HAP-1 (cell line): ENCODE results near the gene TNS3.

Source experiments
- DNase-seq, 2 experiments: peaks; one replicate each; pipeline ENCODE4 v3.0.0-alpha.2; 2016 to 2020; ENCODE audit warnings: low spot score in 2 of 2
- H3K27me3 ChIP-seq: fragments of 250-450 bp; sonication (Bioruptor Pico); 2 replicates; pipeline ENCODE4 v1.5.1; 2020; ENCODE audit warnings: low read depth, mild to moderate bottlenecking, moderate library complexity
- H3K36me3 ChIP-seq: fragments of 250-450 bp; sonication (Bioruptor Pico); replicated peaks from 2 replicates; pipeline ENCODE4 v1.5.1; 2020; ENCODE audit warnings: mild to moderate bottlenecking
- H3K4me1 ChIP-seq: fragments of 250-450 bp; sonication (Bioruptor Pico); 2 replicates; pipeline ENCODE4 v1.5.1; 2020; ENCODE audit warnings: mild to moderate bottlenecking
- H3K4me3 ChIP-seq: fragments of 250-450 bp; sonication (Bioruptor Pico); 2 replicates; pipeline ENCODE4 v1.5.1; 2020; ENCODE audit warnings: mild to moderate bottlenecking, moderate library complexity
- H3K9me3 ChIP-seq: fragments of 250-450 bp; sonication (Bioruptor Pico); 2 replicates; pipeline ENCODE4 v1.5.1; 2020; ENCODE audit warnings: mild to moderate bottlenecking, moderate library complexity
- in situ Hi-C: fragments of 300-500 bp; cut with MboI; formaldehyde crosslinking; loops from 3 replicates; pipeline ENCODE4 v1.14.3; 2020; ENCODE audit warnings: low sequenced_read_pairs, inconsistent platforms, mixed read lengths

TNS3 gene

GRCh38 chr7:47415318-47416212 is 166.3 kb downstream of the TNS3 start:
- in situ Hi-C loops, result no loop called here
- H3K4me1 ChIP-seq, result no peaks in the 10 kb centered on the region

DNA sequence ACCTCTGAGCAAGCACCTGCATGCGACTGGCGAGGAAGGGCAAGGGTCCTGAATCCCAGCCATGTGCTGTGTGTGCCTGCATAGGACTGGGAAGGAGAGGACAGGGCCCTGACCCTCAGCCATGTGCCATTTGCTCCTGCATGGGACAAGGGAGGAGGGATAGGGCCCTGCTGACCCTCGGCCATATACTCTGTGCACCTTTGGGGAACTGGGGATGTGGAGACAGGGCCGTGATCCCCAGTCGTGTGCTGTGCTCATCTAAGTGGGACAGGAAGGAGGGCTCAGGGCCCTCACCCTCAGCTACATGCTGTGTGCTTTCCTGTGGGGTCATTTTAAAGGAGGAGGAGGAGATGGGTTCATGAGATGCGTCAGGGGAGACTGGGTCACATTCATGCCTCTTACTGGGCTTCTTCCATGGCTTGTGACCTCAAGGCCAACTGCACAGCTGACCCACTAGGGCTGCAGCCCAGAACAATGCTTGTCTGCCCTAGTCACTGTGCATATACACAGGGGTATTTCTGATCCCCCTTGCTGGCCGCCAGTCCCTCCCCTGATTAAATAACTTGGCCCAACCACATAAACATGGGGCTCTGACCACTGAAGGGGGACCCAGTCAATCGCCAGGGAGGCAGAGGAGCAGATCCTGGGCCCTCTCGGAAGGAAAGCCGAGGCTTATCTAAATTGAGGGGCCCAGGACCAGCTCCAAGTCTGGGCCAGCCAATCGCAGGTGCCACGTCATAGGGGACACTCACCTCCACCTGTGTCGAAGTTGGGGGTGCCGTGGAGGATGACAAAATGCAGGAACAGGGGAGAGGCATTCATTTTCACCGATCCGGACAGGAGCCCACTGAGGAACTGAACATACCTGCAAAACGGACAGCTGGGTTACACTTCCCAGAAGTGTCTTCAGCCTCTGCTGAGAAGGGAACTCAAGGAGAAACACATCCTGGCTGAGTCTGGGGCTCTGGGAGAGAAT is 167.3 kb downstream of the TNS3 start:
- Histone ChIP-seq H3K27me3 (no peaks in the 10 kb centered on the region), H3K4me3 (no peak overlapping the region), H3K4me1 (no peaks in the 10 kb centered on the region), H3K36me3 (peaks cover 37% of the 10 kb centered on the region), H3K9me3 (no peaks in the 10 kb centered on the region)
- no peak for DNase-seq
- in situ Hi-C loops, result no loop called here

More at GRCh38 chr7:47415318-47416212, 166.3 kb downstream of the TNS3 start:
- Histone ChIP-seq H3K9me3 (no peaks in the 10 kb centered on the region; the same call in 1 of the 2 replicates), H3K4me3 (no peak overlapping the region), H3K36me3 (peaks cover 38% of the 10 kb centered on the region), H3K27me3 (no peaks in the 10 kb centered on the region)
- no peak for DNase-seq

DNA sequence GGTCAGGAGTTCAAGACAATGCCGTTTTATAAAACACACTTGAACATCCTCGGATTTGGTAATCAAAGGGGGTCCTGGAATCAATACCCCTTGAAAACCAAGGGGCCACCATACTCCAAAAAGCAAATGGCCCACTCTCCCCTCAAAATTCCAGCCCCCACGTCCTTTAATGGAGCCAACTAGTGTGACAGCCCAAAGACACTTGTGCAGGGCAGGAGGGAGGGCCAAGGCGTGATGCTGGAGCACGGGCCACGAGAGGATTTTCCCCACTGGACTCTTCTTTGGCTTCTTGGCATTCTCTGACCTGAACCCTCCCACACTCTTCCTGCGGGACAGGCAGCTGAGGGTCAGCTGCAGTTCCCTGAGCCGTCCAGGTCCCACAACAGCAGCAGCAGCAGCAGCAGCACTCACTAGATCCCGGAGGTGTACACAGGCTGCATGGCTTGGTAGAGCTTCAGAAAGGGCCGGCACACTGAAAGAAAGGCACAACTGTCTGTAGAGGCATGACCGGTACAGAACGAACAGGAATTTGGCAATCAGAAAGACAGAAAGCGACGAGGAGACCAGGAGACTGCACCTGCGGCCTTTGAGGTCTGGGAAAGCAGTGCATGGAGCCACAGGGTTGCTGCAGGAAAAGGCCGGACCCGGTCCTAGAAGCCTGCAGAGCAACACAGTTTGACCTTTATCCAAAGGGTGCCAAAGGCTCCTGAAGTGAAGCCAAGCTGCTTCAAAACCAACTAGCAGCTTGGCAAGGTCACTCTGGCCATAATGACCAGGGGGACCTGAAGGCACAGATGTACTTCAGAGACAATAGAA is 168.2 kb downstream of the TNS3 start:
- H3K9me3 ChIP-seq, result no peaks in the 10 kb centered on the region
- H3K36me3 ChIP-seq, result peaks cover 37% of the 10 kb centered on the region
- no peak for DNase-seq
- no peaks in the 10 kb centered on the region for H3K4me1 ChIP-seq
- in situ Hi-C loops, result no loop called here
- no peaks in the 10 kb centered on the region for H3K27me3 ChIP-seq
- H3K4me3 ChIP-seq, result no peak overlapping the region

DNA sequence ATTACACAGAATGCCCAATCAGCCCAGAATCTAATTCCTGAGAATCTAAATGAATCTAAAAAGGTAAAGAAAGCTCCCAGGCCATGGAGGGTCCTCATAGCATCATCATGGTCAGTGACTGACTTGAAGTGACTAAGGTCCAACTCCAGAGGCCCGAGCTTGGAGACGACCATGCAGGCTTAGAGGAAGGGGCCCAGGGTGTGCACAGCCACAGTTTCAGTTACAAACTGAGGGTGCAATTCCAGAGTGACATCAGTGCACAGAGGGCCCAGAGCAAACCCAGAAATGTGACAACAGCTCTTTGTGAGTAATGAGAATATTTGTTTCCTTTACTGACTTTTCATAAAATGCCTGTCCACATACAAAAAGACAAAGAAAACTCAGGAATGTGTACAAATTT is 170.0 kb downstream of the TNS3 start:
- no peak for DNase-seq
- H3K4me3 ChIP-seq, result no peak overlapping the region
- H3K27me3 ChIP-seq, result no peaks in the 10 kb centered on the region
- in situ Hi-C loops, result no loop called here
- peaks cover 33% of the 10 kb centered on the region for H3K36me3 ChIP-seq
- no peaks in the 10 kb centered on the region for H3K9me3 ChIP-seq
- H3K4me1 ChIP-seq, result no peaks in the 10 kb centered on the region

DNA sequence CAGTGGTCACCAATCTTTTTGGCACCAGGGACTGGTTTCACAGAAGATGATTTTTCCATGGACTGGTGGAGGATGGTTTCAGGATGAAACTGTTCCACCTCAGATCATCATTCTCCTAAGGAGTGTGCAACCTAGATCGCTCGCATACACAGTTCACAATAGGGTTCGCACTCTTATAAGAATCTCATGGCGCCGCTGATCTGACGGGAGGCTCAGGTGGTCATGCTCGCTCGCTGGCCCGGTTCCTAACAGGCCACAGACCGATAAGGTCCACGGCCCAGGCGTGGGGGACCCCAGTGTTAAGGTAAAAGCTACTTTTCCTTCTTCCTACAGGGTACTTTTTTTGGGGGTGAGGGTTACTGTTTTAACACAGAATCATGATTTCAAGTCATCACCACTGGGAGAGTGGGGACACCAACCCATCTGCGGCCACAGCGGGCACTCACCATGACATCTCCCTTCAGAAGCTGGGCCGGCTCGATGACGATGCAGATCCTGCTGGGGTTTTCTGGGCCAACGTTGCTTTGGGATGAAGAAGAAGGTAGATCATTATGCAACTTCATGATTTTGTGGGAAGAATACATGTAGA is 170.5 kb downstream of the TNS3 start:
- no peak for DNase-seq
- in situ Hi-C loops, result no loop called here
- no peaks in the 10 kb centered on the region for H3K9me3 ChIP-seq

GRCh38 chr7:47408675-47409074 is 173.2 kb downstream of the TNS3 start:
- H3K4me3 ChIP-seq, result no peak overlapping the region
- H3K27me3 ChIP-seq, result no peaks in the 10 kb centered on the region
- in situ Hi-C loops, result no loop called here
- H3K4me1 ChIP-seq, result no peaks in the 10 kb centered on the region
- H3K36me3 ChIP-seq, result peaks cover 36% of the 10 kb centered on the region
- no peaks in the 10 kb centered on the region for H3K9me3 ChIP-seq
- DNase-seq, result no peak

More for the DNA sequence above, 170.5 kb downstream of the TNS3 start:
- Histone ChIP-seq H3K36me3 (peaks cover 32% of the 10 kb centered on the region), H3K27me3 (no peaks in the 10 kb centered on the region), H3K4me1 (no peaks in the 10 kb centered on the region), H3K4me3 (no peak overlapping the region)

DNA sequence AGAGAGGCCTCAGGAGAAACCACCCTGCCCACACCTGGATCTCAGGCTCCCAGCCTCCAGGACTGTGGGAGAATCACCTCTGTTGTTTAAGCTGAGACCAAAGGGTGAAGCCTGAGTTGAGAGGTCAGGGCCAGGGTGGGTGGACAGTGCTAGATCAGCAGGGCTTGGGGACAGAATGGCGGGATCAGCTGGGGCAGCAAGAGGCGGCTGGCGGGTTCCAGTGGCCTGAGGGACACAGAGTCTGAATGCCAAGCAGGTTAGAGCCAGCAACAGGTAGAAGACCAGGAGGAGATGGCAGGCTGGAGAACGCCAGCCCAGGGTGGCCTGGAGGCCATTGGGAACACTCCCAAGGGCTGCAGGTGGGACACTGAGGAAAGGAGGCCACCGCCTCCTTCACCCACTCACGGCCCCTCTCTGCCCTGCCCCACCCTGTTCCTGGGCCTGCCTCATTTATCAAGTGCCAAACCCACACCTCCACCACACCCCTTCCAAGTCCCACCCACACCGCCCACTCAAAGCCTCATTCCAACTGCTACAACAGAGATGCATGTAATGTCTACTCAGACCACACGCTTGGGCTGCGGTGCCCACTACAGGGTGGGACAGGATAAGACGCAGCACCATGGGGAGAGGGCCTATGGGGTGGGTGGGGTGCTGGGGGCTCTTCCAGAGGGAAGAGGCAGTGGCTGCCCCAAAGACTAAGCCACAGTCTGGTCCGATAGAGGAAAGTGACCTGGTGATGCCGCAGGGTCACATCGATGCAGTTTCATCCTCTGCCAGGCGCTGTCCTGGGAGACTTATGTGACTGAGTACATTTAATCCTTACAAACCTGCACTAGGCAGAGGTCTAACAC is 173.9 kb downstream of the TNS3 start:
- in situ Hi-C loops, result no loop called here
- Histone ChIP-seq H3K4me1 (no peaks in the 10 kb centered on the region), H3K36me3 (peaks cover 36% of the 10 kb centered on the region), H3K9me3 (no peaks in the 10 kb centered on the region), H3K27me3 (no peaks in the 10 kb centered on the region), H3K4me3 (no peak overlapping the region)
- no peak for DNase-seq

DNA sequence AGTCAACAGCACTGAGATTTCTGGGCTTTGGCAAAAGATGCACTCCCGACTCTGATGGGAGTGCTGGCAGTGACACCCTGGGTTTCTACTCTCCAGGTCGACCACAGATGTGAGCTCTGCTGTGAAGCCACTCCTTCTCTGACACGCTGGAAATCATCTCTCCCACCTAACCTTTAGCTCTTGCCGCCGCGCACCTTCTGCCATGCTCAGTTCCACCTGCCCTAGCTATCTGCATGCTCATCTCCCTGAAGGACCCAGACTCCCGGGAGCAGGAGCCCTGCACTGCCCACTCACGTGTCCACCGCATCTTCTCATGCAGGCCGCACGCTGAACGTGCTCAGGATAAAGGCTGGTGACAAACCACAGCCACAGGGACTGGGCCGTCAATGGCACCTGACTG is 174.8 kb downstream of the TNS3 start:
- Histone ChIP-seq H3K4me1 (no peaks in the 10 kb centered on the region), H3K4me3 (no peak overlapping the region), H3K36me3 (peaks cover 33% of the 10 kb centered on the region), H3K27me3 (no peaks in the 10 kb centered on the region), H3K9me3 (no peaks in the 10 kb centered on the region)
- no peak for DNase-seq
- in situ Hi-C loops, result no loop called here

- H3K36me3 ChIP-seq, result peaks cover 30% of the 10 kb centered on the region
These were observed 175.1 kb downstream of the TNS3 start for GRCh38 chr7:47406801-47407129.

GRCh38 chr7:47405921-47406800 is 175.8 kb downstream of the TNS3 start:
- H3K9me3 ChIP-seq, result no peaks in the 10 kb centered on the region
- no peaks in the 10 kb centered on the region for H3K27me3 ChIP-seq
- H3K36me3 ChIP-seq, result peaks cover 24% of the 10 kb centered on the region
- in situ Hi-C loops, result no loop called here
- no peak for DNase-seq
- no peaks in the 10 kb centered on the region for H3K4me1 ChIP-seq
- no peak overlapping the region for H3K4me3 ChIP-seq

More at GRCh38 chr7:47406801-47407129, 175.1 kb downstream of the TNS3 start:
- Histone ChIP-seq H3K9me3 (no peaks in the 10 kb centered on the region), H3K27me3 (no peaks in the 10 kb centered on the region), H3K4me3 (no peak overlapping the region), H3K4me1 (no peaks in the 10 kb centered on the region)
- in situ Hi-C loops, result no loop called here
- DNase-seq, result no peak

- Histone ChIP-seq H3K36me3 (peaks cover 20% of the 10 kb centered on the region), H3K4me3 (no peak overlapping the region), H3K4me1 (no peaks in the 10 kb centered on the region), H3K9me3 (no peaks in the 10 kb centered on the region), H3K27me3 (no peaks in the 10 kb centered on the region)
- in situ Hi-C loops, result no loop called here
- DNase-seq, result no peak
These were observed 176.5 kb downstream of the TNS3 start for GRCh38 chr7:47405286-47405904.
